Esophagus muscularis mucosa (tissue), 4 donors: ENCODE data around the gene RXRA.

Experiments
- CTCF ChIP-seq, 3 experiments: fragments of 200-600 bp in 2 of 3; fragments of 450-650 bp in 1 of 3; sonication (generic) in 2 of 3; IDR thresholded peaks; one replicate each; pipeline ENCODE4 v1.5.1; 2017 to 2019; ENCODE audit warnings: antibody characterized with exemption in 3 of 3, mild to moderate bottlenecking in 2 of 3, moderate library complexity in 1 of 3
- EP300 ChIP-seq: sonication (generic); formaldehyde crosslinking; IDR thresholded peaks from one replicate; pipeline ENCODE4 v1.6.1; 2017; ENCODE audit warnings: antibody characterized with exemption
- POLR2A ChIP-seq: fragments of 450-650 bp; IDR thresholded peaks from one replicate; pipeline ENCODE4 v1.6.1; 2017; ENCODE audit warnings: antibody characterized with exemption, moderate library complexity, mild to moderate bottlenecking, low read depth
- POLR2AphosphoS5 ChIP-seq, 2 donors: sonication (generic); formaldehyde crosslinking; IDR thresholded peaks; one replicate each; pipeline ENCODE4 v1.6.1; 2017; ENCODE audit warnings: antibody characterized with exemption in 2 of 2

- TF ChIP-seq POLR2A (no peak), POLR2AphosphoS5 (IDR thresholded peaks at IDR 0.05) (peak in 1 of 2 donors; percentile 17), CTCF (IDR thresholded peaks at IDR 0.05) (no peak), EP300 (no peak)
These were observed 115.2 kb downstream of the RXRA start for GRCh38 chr9:134441227-134442084.
